AG09319 (cell line): ENCODE data around the gene ANKRD42.

Source experiments
- DNase-seq: peaks from one replicate; pipeline ENCODE4 v3.0.0-alpha.2; 2010; ENCODE audit warnings: low read depth; ENCODE audit errors: extremely low read depth
- TF ChIP-seq, protein P1 (sequence below): IDR thresholded peaks from 2 replicates; pipeline ENCODE4 v1.5.1; 2011; ENCODE audit warnings: low read depth, mild to moderate bottlenecking, inconsistent platforms, low read length, moderate library complexity

The ANKRD42 gene

GRCh38 chr11:83161610-83162199 lies 31.8 kb upstream of the ANKRD42 start:
- TF ChIP-seq, protein P1, sequence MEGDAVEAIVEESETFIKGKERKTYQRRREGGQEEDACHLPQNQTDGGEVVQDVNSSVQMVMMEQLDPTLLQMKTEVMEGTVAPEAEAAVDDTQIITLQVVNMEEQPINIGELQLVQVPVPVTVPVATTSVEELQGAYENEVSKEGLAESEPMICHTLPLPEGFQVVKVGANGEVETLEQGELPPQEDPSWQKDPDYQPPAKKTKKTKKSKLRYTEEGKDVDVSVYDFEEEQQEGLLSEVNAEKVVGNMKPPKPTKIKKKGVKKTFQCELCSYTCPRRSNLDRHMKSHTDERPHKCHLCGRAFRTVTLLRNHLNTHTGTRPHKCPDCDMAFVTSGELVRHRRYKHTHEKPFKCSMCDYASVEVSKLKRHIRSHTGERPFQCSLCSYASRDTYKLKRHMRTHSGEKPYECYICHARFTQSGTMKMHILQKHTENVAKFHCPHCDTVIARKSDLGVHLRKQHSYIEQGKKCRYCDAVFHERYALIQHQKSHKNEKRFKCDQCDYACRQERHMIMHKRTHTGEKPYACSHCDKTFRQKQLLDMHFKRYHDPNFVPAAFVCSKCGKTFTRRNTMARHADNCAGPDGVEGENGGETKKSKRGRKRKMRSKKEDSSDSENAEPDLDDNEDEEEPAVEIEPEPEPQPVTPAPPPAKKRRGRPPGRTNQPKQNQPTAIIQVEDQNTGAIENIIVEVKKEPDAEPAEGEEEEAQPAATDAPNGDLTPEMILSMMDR = no peak
- no peak for DNase-seq

DNA sequence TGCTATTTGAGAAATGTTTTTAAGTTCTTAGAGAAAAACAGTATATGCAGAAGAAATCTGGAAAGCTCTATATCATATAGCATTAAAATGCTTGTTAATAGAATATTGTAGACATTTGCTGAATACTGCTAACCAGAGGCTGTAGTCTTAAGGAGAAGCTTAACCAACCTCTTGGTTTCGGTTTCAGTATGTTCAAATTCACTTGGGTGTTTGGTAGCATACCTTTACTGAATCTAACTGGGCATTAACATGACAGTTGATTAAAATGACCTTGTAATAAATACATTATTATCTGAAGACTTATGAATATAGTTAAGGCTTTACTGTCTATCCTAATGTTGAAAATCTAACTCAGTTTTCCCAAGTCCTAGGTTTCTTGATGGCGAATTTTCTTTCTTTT lies 31.1 kb upstream of the ANKRD42 start:
- TF ChIP-seq, protein P1 = no peak
- no peak for DNase-seq

- no peak for DNase-seq
- TF ChIP-seq, protein P1 = no peak
These were observed 27.2 kb upstream of the ANKRD42 start for GRCh38 chr11:83166193-83166866.

- TF ChIP-seq, protein P1 = no peak
These were observed 24.8 kb upstream of the ANKRD42 start for GRCh38 chr11:83168756-83169155.

GRCh38 chr11:83170865-83171264 lies 22.6 kb upstream of the ANKRD42 start:
- TF ChIP-seq, protein P1 = no peak
- no peak for DNase-seq

More at GRCh38 chr11:83168756-83169155, 24.8 kb upstream of the ANKRD42 start:
- no peak for DNase-seq

DNA sequence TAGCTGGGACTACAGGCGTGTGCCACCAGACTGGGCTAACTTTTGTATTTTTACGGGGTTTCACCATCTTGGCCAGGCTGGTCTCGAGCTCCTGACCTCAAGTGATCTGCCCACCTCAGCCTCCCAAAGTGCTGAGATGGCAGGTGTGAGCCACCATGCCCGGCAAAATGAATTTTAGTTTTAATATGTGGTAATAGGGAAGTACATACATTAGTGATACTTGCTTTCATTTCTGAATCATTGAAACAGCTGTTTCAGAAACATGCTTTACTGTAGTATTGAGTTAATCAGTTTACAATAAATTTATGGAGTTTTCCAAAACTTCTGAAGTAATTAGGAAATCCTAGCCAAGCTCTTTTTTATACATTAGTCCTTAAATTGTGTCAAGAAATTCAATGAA lies 21.0 kb upstream of the ANKRD42 start:
- no peak for DNase-seq
- TF ChIP-seq, protein P1 = no peak

- DNase-seq = no peak
- TF ChIP-seq, protein P1 = no peak
These were observed 19.5 kb upstream of the ANKRD42 start for GRCh38 chr11:83174008-83174407.
